HG03196 (cell line): Measurements from ENCODE around the gene RPL32.
"Not testable (repeated sequence)": the region's sequence is repeated elsewhere in the genome, so short reads cannot be mapped to it uniquely, and the experiment has no call there.

Source experiments
- ATAC-seq: cut with Tn5 transposase; IDR thresholded peaks from one replicate; pipeline ENCODE4 v1.9.1; 2021; ENCODE audit not compliant: unreplicated experiment

The RPL32 gene

GRCh38 chr3:12810013-12810780 lies 31.2 kb downstream of the RPL32 start:
- peak; percentile 97 for ATAC-seq

GRCh38 chr3:12809435-12809834 lies 31.9 kb downstream of the RPL32 start:
- no peak for ATAC-seq

GRCh38 chr3:12809001-12809400 lies 32.4 kb downstream of the RPL32 start:
- no peak for ATAC-seq

GRCh38 chr3:12808587-12808986 lies 32.8 kb downstream of the RPL32 start:
- ATAC-seq = no peak

GRCh38 chr3:12807601-12808359 lies 33.6 kb downstream of the RPL32 start:
- ATAC-seq = no peak

GRCh38 chr3:12807066-12807465 lies 34.3 kb downstream of the RPL32 start:
- no peak for ATAC-seq

- ATAC-seq = no peak
Observed at GRCh38 chr3:12803371-12803770, 38.0 kb downstream of the RPL32 start.

- ATAC-seq = no peak
Observed at GRCh38 chr3:12799525-12800440, 41.6 kb downstream of the RPL32 start.

GRCh38 chr3:12798559-12799179 lies 42.7 kb downstream of the RPL32 start:
- ATAC-seq = no peak

- no peak for ATAC-seq
Observed at GRCh38 chr3:12797892-12798558, 43.3 kb downstream of the RPL32 start.

GRCh38 chr3:12797124-12797891 lies 44.1 kb downstream of the RPL32 start:
- ATAC-seq = no peak

- no peak for ATAC-seq
Observed at GRCh38 chr3:12796171-12797123, 44.9 kb downstream of the RPL32 start, which contains the start of gene CAND2. Gene CAND2 (plus strand): TSS chr3:12796680. CDS start chr3:12796721, 41 bp downstream.

- ATAC-seq = no peak
Observed at GRCh38 chr3:12793701-12794100, 47.7 kb downstream of the RPL32 start.

GRCh38 chr3:12791430-12791829 lies 49.9 kb downstream of the RPL32 start:
- ATAC-seq = no peak

GRCh38 chr3:12787967-12788690 lies 53.2 kb downstream of the RPL32 start:
- not testable (repeated sequence) for ATAC-seq

GRCh38 chr3:12787346-12787745 lies 54.0 kb downstream of the RPL32 start:
- ATAC-seq = not testable (repeated sequence)

GRCh38 chr3:12785096-12785495 lies 56.3 kb downstream of the RPL32 start:
- no peak for ATAC-seq
